GM12878 (cell line): ENCODE measurements around the gene CD93.

Experiments
- JUNB ChIP-seq: IDR thresholded peaks from 2 replicates; pipeline ENCODE4 v1.6.1; 2016; ENCODE audit warnings: antibody characterized with exemption, mild to moderate bottlenecking
- POLR2A ChIP-seq: IDR thresholded peaks from 2 replicates; pipeline ENCODE4 v1.6.1; 2011; ENCODE audit warnings: low read depth, mild to moderate bottlenecking, low read length
- POLR2AphosphoS5 ChIP-seq: IDR thresholded peaks from 2 replicates; pipeline ENCODE4 v1.6.1; 2011; ENCODE audit warnings: mild to moderate bottlenecking, low read length, inconsistent platforms
- RAD51 ChIP-seq: fragments of 450-650 bp; IDR thresholded peaks from 2 replicates; pipeline ENCODE4 v1.6.1; 2016; ENCODE audit warnings: moderate library complexity, mild to moderate bottlenecking, inconsistent platforms
- RFX5 ChIP-seq: IDR thresholded peaks from 2 replicates; pipeline ENCODE4 v1.6.1; 2011; ENCODE audit warnings: low read depth, low read length, improper control_type of control experiment
- SIX5 ChIP-seq: IDR thresholded peaks from 2 replicates; pipeline ENCODE4 v1.6.1; 2011; ENCODE audit warnings: mild to moderate bottlenecking, low read depth, low read length, moderate library complexity; ENCODE audit not compliant: severe bottlenecking
- SMAD1 ChIP-seq: fragments of 450-650 bp; IDR thresholded peaks from 2 replicates; pipeline ENCODE4 v1.6.1; 2018; ENCODE audit warnings: mild to moderate bottlenecking, low read depth; ENCODE audit not compliant: partially characterized antibody
- ZZZ3 ChIP-seq: IDR thresholded peaks from 2 replicates; pipeline ENCODE4 v1.6.1; 2011; ENCODE audit warnings: low read depth; ENCODE audit not compliant: control insufficient read depth, insufficient read length
- TF ChIP-seq, protein P1 (sequence below): fragments of 450-650 bp; formaldehyde crosslinking; IDR thresholded peaks from 2 replicates; pipeline ENCODE4 v1.4.0; 2022; ENCODE audit warnings: mild to moderate bottlenecking, moderate library complexity
- TF ChIP-seq, protein P2 (sequence below): IDR thresholded peaks from 2 replicates; pipeline ENCODE4 v1.6.1; 2011; ENCODE audit warnings: mild to moderate bottlenecking, low read depth, low read length, moderate library complexity; ENCODE audit not compliant: insufficient replicate concordance
- TF ChIP-seq, protein P3 (sequence below), 3 experiments: IDR thresholded peaks in 2 of 3; conservative IDR thresholded peaks in 1 of 3; 2 replicates each; pipeline ENCODE4 v1.5.1; 2011; ENCODE audit warnings: low read depth in 3 of 3, low read length in 3 of 3, mild to moderate bottlenecking in 3 of 3, control low read depth in 2 of 3, moderate library complexity in 2 of 3, inconsistent platforms in 1 of 3, mixed read lengths in 1 of 3; ENCODE audit not compliant: control insufficient read depth in 2 of 3, insufficient read depth in 1 of 3; ENCODE audit errors: extremely low read depth in 1 of 3
- TF ChIP-seq, protein P4 (sequence below): fragments of 450-650 bp; IDR thresholded peaks from 2 replicates; pipeline ENCODE4 v1.6.1; 2016; ENCODE audit warnings: mild to moderate bottlenecking
- TF ChIP-seq, protein P5 (sequence below): IDR thresholded peaks from 2 replicates; pipeline ENCODE4 v1.6.1; 2011; ENCODE audit warnings: low read depth, low read length, improper control_type of control experiment, borderline replicate concordance

DNA sequence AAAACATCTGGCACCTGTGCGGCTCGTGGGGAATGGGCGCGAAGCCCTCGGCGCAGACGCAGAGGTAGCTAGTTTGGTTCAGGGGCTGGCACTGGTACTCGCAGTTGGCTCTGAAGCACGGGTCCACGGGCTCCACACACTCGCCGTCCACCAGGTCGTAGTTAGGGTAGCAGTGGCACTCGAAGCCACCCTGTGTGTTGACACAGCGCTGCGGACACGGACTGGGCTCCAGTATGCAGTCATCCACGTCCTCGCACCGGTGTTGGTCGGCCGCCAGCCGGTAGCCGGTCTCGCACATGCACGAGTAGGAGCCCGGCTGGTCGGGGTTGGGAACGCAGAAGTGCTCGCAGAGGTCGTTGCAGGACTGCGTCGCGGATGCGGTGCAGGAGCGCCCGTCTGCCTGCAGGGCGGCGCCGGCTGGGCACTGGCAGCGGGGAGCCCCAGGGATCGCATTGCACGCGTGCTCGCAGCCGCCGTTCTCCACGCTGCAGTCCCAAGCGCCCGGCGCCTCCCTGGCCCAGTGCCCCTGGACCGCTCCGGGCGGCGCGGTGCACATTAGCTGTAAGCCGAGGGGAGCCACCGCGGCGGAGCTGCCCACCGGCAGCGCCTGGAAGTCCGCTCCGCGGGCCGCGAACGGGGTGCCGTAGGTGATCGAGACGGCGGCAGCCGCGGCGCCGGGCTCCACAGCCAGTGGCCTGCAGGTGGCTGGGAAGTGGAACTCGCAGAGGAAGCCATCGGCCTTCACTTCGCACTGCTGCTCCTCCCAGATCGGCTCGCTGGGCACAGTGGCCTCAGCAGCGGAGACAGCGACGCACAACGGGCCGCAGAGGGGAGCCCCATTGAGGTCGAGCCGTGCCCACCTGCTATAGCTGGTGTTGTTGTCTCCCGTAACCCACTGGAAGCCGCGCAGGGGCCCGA lies 37.6 kb downstream of the CD93 start:
- TF ChIP-seq ZZZ3 (no peak), JUNB (no peak), POLR2AphosphoS5 (no peak), POLR2A (no peak), SMAD1 (no peak), RFX5 (no peak), RAD51 (no peak), SIX5 (no peak)
- TF ChIP-seq, protein P1, sequence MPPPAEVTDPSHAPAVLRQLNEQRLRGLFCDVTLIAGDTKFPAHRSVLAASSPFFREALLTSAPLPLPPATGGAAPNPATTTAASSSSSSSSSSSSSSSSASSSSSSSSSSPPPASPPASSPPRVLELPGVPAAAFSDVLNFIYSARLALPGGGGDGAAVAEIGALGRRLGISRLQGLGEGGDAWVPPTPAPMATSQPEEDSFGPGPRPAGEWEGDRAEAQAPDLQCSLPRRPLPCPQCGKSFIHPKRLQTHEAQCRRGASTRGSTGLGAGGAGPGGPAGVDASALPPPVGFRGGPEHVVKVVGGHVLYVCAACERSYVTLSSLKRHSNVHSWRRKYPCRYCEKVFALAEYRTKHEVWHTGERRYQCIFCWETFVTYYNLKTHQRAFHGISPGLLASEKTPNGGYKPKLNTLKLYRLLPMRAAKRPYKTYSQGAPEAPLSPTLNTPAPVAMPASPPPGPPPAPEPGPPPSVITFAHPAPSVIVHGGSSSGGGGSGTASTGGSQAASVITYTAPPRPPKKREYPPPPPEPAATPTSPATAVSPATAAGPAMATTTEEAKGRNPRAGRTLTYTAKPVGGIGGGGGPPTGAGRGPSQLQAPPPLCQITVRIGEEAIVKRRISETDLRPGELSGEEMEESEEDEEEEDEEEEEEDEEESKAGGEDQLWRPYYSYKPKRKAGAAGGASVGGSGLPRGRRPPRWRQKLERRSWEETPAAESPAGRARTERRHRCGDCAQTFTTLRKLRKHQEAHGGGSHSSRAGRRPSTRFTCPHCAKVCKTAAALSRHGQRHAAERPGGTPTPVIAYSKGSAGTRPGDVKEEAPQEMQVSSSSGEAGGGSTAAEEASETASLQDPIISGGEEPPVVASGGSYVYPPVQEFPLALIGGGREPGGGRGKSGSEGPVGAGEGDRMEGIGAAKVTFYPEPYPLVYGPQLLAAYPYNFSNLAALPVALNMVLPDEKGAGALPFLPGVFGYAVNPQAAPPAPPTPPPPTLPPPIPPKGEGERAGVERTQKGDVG, result no peak
- TF ChIP-seq, protein P2, sequence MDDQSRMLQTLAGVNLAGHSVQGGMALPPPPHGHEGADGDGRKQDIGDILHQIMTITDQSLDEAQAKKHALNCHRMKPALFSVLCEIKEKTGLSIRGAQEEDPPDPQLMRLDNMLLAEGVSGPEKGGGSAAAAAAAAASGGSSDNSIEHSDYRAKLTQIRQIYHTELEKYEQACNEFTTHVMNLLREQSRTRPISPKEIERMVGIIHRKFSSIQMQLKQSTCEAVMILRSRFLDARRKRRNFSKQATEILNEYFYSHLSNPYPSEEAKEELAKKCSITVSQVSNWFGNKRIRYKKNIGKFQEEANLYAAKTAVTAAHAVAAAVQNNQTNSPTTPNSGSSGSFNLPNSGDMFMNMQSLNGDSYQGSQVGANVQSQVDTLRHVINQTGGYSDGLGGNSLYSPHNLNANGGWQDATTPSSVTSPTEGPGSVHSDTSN, result no peak
- TF ChIP-seq, protein P3, sequence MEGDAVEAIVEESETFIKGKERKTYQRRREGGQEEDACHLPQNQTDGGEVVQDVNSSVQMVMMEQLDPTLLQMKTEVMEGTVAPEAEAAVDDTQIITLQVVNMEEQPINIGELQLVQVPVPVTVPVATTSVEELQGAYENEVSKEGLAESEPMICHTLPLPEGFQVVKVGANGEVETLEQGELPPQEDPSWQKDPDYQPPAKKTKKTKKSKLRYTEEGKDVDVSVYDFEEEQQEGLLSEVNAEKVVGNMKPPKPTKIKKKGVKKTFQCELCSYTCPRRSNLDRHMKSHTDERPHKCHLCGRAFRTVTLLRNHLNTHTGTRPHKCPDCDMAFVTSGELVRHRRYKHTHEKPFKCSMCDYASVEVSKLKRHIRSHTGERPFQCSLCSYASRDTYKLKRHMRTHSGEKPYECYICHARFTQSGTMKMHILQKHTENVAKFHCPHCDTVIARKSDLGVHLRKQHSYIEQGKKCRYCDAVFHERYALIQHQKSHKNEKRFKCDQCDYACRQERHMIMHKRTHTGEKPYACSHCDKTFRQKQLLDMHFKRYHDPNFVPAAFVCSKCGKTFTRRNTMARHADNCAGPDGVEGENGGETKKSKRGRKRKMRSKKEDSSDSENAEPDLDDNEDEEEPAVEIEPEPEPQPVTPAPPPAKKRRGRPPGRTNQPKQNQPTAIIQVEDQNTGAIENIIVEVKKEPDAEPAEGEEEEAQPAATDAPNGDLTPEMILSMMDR (IDR thresholded peaks at IDR 0.05 in 2 of 3, conservative IDR thresholded peaks at IDR 0.05 in 1 of 3; ENCODE audit: control insufficient read depth in 2 of 3, extremely low read depth in 1 of 3, insufficient read depth in 1 of 3, low read depth in 3 of 3, low read length in 3 of 3), result peak in 2 of 3 experiments; percentile 19 to 24; a peak in 3 of 6 replicates
- TF ChIP-seq, protein P4, sequence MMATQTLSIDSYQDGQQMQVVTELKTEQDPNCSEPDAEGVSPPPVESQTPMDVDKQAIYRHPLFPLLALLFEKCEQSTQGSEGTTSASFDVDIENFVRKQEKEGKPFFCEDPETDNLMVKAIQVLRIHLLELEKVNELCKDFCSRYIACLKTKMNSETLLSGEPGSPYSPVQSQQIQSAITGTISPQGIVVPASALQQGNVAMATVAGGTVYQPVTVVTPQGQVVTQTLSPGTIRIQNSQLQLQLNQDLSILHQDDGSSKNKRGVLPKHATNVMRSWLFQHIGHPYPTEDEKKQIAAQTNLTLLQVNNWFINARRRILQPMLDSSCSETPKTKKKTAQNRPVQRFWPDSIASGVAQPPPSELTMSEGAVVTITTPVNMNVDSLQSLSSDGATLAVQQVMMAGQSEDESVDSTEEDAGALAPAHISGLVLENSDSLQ, result no peak
- TF ChIP-seq, protein P5, sequence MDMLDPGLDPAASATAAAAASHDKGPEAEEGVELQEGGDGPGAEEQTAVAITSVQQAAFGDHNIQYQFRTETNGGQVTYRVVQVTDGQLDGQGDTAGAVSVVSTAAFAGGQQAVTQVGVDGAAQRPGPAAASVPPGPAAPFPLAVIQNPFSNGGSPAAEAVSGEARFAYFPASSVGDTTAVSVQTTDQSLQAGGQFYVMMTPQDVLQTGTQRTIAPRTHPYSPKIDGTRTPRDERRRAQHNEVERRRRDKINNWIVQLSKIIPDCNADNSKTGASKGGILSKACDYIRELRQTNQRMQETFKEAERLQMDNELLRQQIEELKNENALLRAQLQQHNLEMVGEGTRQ, result no peak
